Measurements from ENCODE around the gene CD58.

DNA sequence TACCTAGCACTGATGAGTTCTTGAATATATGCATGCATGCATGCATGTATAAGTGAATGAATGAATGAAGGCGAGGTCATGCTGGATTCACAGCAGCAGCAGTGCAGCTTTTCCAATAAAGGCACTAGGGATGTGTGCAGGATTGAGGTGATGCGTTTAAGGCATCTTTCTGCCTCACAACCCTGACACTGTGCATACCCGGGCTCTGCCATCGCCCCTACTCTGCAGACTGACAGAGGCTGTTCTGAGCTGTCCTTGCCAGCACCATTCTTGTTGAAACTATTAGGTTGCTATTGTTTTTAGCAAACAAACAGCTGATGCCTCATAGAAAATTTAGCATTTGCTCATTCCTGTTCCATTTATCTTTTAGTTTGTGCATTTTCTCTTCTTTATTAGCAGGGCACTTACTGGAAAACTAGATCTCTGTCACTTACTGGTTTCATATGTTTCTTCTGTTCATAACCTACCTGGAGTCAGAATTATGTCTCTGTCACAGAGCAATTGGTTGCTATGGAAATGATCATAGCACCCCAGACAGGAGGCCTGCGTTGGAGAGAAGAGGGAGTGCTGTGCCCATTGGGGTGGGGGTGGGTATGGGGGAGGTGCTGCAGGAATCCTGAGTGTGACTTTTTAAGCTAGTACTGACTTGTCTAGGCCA lies 79.0 kb downstream of the CD58 start:
- TF ChIP-seq CTCF (IDR thresholded peaks at IDR 0.05) = no peak
- no peak for TF ChIP-seq POLR2A (IDR thresholded peaks at IDR 0.05)
- no peak for TF ChIP-seq EP300 (IDR thresholded peaks at IDR 0.05)

Measured in ovary (tissue), 3 donors.